SK-N-SH treated with all-trans-retinoic acid at 6 μM for 48 hours (cell line): ENCODE measurements around the gene SEC23B.

ENCODE experiments used
- ATAC-seq: fragments of 200-7000 bp; cut with Tn5 transposase; 3 replicates; pipeline ENCODE4 v1.9.1; 2020; ENCODE audit warnings: mild to moderate bottlenecking, moderate library complexity
- ARNTL ChIP-seq: fragments of 450-650 bp; formaldehyde crosslinking; IDR thresholded peaks from 2 replicates; pipeline ENCODE4 v1.5.0; 2020; ENCODE audit warnings: low read depth, mild to moderate bottlenecking, moderate library complexity, borderline replicate concordance
- BACH2 ChIP-seq: fragments of 250-450 bp; sonication (Bioruptor Pico); IDR thresholded peaks from 2 replicates; pipeline ENCODE4 v1.9.0; 2021; ENCODE audit warnings: mild to moderate bottlenecking, borderline replicate concordance
- CREB5 ChIP-seq: fragments of 250-450 bp; sonication (Bioruptor Pico); IDR thresholded peaks from 2 replicates; pipeline ENCODE4 v1.5.1; 2020; ENCODE audit warnings: low read depth, mild to moderate bottlenecking, moderate library complexity
- CSDC2 ChIP-seq: fragments of 250-450 bp; sonication (Bioruptor Pico); IDR thresholded peaks from 2 replicates; pipeline ENCODE4 v1.5.0; 2020; ENCODE audit warnings: mild to moderate bottlenecking, moderate library complexity
- ESRRG ChIP-seq: fragments of 250-450 bp; sonication (Bioruptor Pico); IDR thresholded peaks from 2 replicates; pipeline ENCODE4 v1.6.1; 2021; ENCODE audit warnings: mild to moderate bottlenecking
- GLIS3 ChIP-seq: fragments of 250-450 bp; sonication (Bioruptor Pico); IDR thresholded peaks from 2 replicates; pipeline ENCODE4 v1.5.0; 2020; ENCODE audit warnings: mild to moderate bottlenecking, moderate library complexity
- ISL1 ChIP-seq: fragments of 250-450 bp; sonication (Bioruptor Pico); IDR thresholded peaks from 2 replicates; pipeline ENCODE4 v2.1.2; 2022; ENCODE audit warnings: mild to moderate bottlenecking, moderate library complexity
- OSR1 ChIP-seq: fragments of 250-450 bp; sonication (Bioruptor Pico); IDR thresholded peaks from 2 replicates; pipeline ENCODE4 v1.8.0; 2022; ENCODE audit warnings: moderate library complexity, mild to moderate bottlenecking, inconsistent platforms
- PATZ1 ChIP-seq: fragments of 250-450 bp; sonication (Bioruptor Pico); IDR thresholded peaks from 2 replicates; pipeline ENCODE4 v1.8.0; 2020; ENCODE audit warnings: mild to moderate bottlenecking, moderate library complexity, borderline replicate concordance
- POU6F1 ChIP-seq: fragments of 250-450 bp; sonication (Bioruptor Pico); IDR thresholded peaks from 2 replicates; pipeline ENCODE4 v1.8.0; 2021; ENCODE audit warnings: low read depth, mild to moderate bottlenecking, moderate library complexity, borderline replicate concordance
- PPARA ChIP-seq: fragments of 250-450 bp; sonication (Bioruptor Pico); IDR thresholded peaks from 2 replicates; pipeline ENCODE4 v1.5.0; 2020; ENCODE audit warnings: mild to moderate bottlenecking, borderline replicate concordance
- SNAI2 ChIP-seq: fragments of 250-450 bp; sonication (Bioruptor Pico); IDR thresholded peaks from 2 replicates; pipeline ENCODE4 v1.5.0; 2020; ENCODE audit warnings: mild to moderate bottlenecking, moderate library complexity
- TCF4 ChIP-seq: fragments of 250-450 bp; sonication (Bioruptor Pico); IDR thresholded peaks from 2 replicates; pipeline ENCODE4 v1.8.0; 2021; ENCODE audit warnings: mild to moderate bottlenecking, moderate library complexity, borderline replicate concordance
- TOX ChIP-seq: fragments of 250-450 bp; sonication (Bioruptor Pico); IDR thresholded peaks from 2 replicates; pipeline ENCODE4 v1.8.0; 2021; ENCODE audit warnings: mild to moderate bottlenecking, moderate library complexity, borderline replicate concordance
- TSHZ2 ChIP-seq: fragments of 250-450 bp; sonication (Bioruptor Pico); IDR thresholded peaks from 2 replicates; pipeline ENCODE4 v1.5.0; 2020; ENCODE audit warnings: mild to moderate bottlenecking, moderate library complexity
- ZC3H10 ChIP-seq: fragments of 250-450 bp; sonication (Bioruptor Pico); IDR thresholded peaks from 2 replicates; pipeline ENCODE4 v1.5.1; 2021; ENCODE audit warnings: mild to moderate bottlenecking, moderate library complexity
- ZFP3 ChIP-seq: fragments of 250-450 bp; sonication (Bioruptor Pico); IDR thresholded peaks from 2 replicates; pipeline ENCODE4 v1.5.0; 2020; ENCODE audit warnings: mild to moderate bottlenecking, moderate library complexity
- ZFP30 ChIP-seq: fragments of 450-650 bp; formaldehyde crosslinking; IDR thresholded peaks from 2 replicates; pipeline ENCODE4 v1.5.0; 2022; ENCODE audit warnings: mild to moderate bottlenecking, moderate library complexity
- ZNF565 ChIP-seq: fragments of 450-650 bp; formaldehyde crosslinking; conservative IDR thresholded peaks from 2 replicates; pipeline ENCODE4 v1.5.0; 2020; ENCODE audit warnings: low read depth, mild to moderate bottlenecking, moderate library complexity
- ZNF70 ChIP-seq: fragments of 450-650 bp; formaldehyde crosslinking; IDR thresholded peaks from 2 replicates; pipeline ENCODE4 v1.5.0; 2020; ENCODE audit warnings: mild to moderate bottlenecking, moderate library complexity
- ZNF8 ChIP-seq: fragments of 450-650 bp; formaldehyde crosslinking; IDR thresholded peaks from 2 replicates; pipeline ENCODE4 v1.5.0; 2020; ENCODE audit warnings: mild to moderate bottlenecking, moderate library complexity

Gene SEC23B

GRCh38 chr20:18481596-18481995 is 26.1 kb upstream of the SEC23B start (continued):
- TF ChIP-seq GLIS3 (CRISPR knock-in tag) (no peak), PPARA (CRISPR knock-in tag) (no peak), TSHZ2 (CRISPR knock-in tag) (no peak), ZFP30 (CRISPR knock-in tag) (no peak)

- no peak for TF ChIP-seq ZNF8 (CRISPR knock-in tag)
- TF ChIP-seq, all 23 proteins: peak for 0
- no peak for ATAC-seq
These were observed 19.4 kb upstream of the SEC23B start for GRCh38 chr20:18488301-18488700.

GRCh38 chr20:18496042-18496441 is 11.7 kb upstream of the SEC23B start:
- TF ChIP-seq ZC3H10 (CRISPR knock-in tag) (no peak), ZNF8 (CRISPR knock-in tag) (no peak), POU6F1 (no peak), BACH2 (CRISPR knock-in tag) (no peak), ISL1 (CRISPR knock-in tag) (no peak), OSR1 (CRISPR knock-in tag) (no peak), TCF4 (CRISPR knock-in tag) (no peak), CSDC2 (CRISPR knock-in tag) (no peak), ESRRG (CRISPR knock-in tag) (no peak)
- ATAC-seq, result peak; percentile 47

- ATAC-seq, result peak; percentile 100
- no peak for TF ChIP-seq ZFP3
- no peak for TF ChIP-seq ZC3H10 (CRISPR knock-in tag)
- no peak for TF ChIP-seq TOX (CRISPR knock-in tag)
- TF ChIP-seq ISL1 (CRISPR knock-in tag), result no peak
- TF ChIP-seq ARNTL, result no peak
- TF ChIP-seq POU6F1, result no peak
- no peak for TF ChIP-seq ZNF70 (CRISPR knock-in tag)
- no peak for TF ChIP-seq ZNF8 (CRISPR knock-in tag)
- no peak for TF ChIP-seq TCF4 (CRISPR knock-in tag)
- no peak for TF ChIP-seq CREB5
- no peak for TF ChIP-seq GLIS3 (CRISPR knock-in tag)
These were observed 10.8 kb upstream of the SEC23B start, which contains the start of gene RBBP9 for GRCh38 chr20:18496740-18497592. Gene RBBP9 (minus strand): TSS chr20:18497225. CDS start chr20:18497167, 58 bp downstream.

- ATAC-seq, result no peak
- TF ChIP-seq PATZ1 (CRISPR knock-in tag), result no peak
- no peak for TF ChIP-seq TOX (CRISPR knock-in tag)
- TF ChIP-seq TCF4 (CRISPR knock-in tag), result no peak
- TF ChIP-seq OSR1 (CRISPR knock-in tag), result no peak
- TF ChIP-seq SNAI2, result no peak
- no peak for TF ChIP-seq BACH2 (CRISPR knock-in tag)
- no peak for TF ChIP-seq ARNTL
- no peak for TF ChIP-seq TSHZ2 (CRISPR knock-in tag)
- no peak for TF ChIP-seq ZNF565 (CRISPR knock-in tag)
These were observed 10.1 kb upstream of the SEC23B start for GRCh38 chr20:18497603-18498002.
